Muscle of back (tissue), 11 donors: ENCODE results near the gene PKN2. TPM values are rescaled to one million over a fixed set of nuclear protein-coding genes. Genes with fewer than 3 reads are reported as not detected.
"Not testable (repeated sequence)": the region's sequence is repeated elsewhere in the genome, so short reads cannot be mapped to it uniquely, and the experiment has no call there.

Source experiments
- DNase-seq, 3 donors: peaks; one replicate each; pipeline versions ENCODE4 v3.0.0 to v3.0.0-alpha.2; 2013
- polyA plus RNA-seq, 10 donors: library from polyadenylated mRNA; unstranded; fragments of 120-200 nt; gene quantifications; one replicate each; pipeline ENCODE4 v1.2.1, GENCODE V29; 2013; ENCODE audit not compliant: insufficient read length in 10 of 10

The PKN2 gene
- polyA plus RNA-seq, 10 donors, result 22.5 to 48.0 (median 35.6) TPM

GRCh38 chr1:88670462-88670861 lies 13.6 kb upstream of the PKN2 start:
- no peak for DNase-seq

DNA sequence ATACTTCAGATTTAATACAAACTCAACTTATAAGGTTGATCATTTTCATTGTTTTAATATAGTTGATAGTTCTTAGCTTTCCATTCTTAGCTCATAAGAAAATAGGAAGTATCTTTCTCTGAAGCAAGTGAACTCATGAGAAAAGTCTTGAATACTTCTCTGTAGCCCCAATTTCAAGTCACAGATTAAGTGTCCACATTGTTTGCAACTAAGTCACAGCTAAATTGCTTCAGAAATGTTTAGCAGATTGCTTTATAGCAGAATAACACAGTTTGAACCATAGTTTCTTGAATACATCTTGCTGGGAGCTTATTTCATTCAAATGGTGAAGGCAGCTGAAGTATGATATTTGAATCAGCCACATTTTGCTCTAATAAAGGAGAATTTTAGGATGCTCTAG lies 10.6 kb upstream of the PKN2 start:
- no peak for DNase-seq

DNA sequence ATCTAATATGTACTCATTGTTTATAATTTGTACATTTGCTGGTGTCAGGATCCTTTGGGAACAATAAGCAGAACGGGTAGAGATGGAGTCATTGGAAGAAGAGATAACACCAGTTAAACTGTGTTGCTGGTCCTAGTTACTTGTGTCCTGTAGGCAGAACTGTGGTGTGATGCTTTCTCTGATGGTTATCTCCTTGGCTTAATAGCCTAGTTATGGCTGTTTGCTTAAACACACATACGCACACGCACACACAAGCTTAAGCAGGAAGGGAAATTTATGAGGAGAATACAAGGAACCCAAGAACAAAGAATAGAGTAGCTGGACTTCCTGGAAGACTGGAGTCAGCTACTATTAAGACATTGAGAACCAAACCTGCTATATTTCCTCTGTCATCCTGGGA lies 5.7 kb upstream of the PKN2 start:
- DNase-seq, result no peak

- no peak for DNase-seq
Observed at GRCh38 chr1:88680471-88680870, 3.6 kb upstream of the PKN2 start.

GRCh38 chr1:88680911-88681622 lies 3.0 kb upstream of the PKN2 start:
- no peak for DNase-seq

- peak; percentile 70 to 90 (median 71) for DNase-seq
Observed at GRCh38 chr1:88684482-88685258, 597 bp downstream of the PKN2 start.

DNA sequence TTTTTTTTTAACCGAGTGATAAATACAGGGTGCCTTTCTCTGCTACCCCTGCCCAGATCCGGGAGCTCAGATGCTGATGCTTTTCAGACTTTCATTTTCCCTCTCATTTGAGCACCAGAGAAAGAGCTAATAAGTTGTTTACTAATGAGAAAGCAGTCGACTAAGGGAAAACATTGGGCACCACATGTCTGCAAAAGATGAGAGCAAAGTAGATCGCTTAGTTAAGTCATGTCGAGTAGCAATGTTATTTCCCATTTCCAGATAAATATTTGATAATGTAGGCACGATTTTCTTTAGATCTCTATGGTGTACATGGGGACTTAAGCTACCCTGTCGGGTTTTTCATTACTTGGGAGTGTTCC lies 1.2 kb downstream of the PKN2 start:
- DNase-seq, result no peak

DNA sequence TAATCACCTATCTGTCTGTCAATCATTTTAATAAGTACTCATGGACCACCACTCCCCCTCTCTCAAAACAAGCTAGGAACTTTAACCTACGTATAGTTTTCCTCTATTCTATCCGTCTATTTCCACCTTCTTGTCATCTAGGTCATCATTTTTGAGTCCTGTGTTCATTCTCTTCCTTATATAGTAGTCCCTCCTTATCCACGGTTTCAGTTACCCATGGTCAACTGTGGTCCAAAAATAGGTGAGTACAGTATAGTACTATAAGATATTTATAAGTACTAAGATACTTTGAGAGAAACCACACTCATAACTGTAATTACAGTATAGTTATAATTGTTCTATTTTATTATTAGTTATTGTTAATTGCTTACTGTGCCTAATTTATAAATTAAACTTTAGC lies 7.5 kb downstream of the PKN2 start:
- no peak for DNase-seq

DNA sequence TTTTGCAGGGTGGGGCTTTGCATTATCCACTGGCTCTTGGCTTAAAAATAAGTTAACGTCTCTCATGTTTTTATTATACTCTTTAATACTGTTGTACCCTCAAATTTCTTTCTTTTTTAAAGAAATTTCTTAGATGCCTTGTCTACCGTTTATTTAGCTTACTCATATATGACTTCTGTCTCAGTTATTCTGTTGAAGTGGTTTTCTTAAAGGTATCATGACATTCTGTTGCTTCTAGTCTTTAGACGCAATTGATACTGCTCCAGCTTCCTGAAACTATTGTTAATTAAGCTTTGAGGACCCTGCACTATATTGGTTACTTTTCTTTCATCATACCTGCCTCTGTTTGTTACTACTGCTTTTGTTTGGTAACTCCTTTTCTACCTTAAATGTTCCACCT lies 11.7 kb downstream of the PKN2 start:
- no peak for DNase-seq

GRCh38 chr1:88697503-88697902 lies 13.4 kb downstream of the PKN2 start:
- DNase-seq, result no peak

DNA sequence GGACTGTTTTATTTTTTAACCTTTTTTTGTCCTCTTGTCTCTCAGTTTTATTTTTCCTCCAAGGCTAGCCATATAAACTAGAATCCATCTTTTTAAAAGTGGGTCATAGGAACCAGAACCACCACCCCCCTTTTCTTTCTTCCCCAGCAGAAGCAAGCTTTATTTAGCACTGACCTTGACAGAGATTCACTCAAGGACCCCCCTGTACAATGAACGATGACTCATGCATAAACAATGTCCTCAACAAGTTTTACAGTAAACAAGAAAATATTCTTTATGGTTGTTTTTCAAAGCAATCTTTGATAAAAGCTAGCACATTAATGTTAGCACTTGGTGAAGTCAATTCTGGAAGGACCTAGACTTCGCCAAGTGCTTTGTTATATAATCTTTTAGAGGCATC lies 14.1 kb downstream of the PKN2 start:
- no peak for DNase-seq

- DNase-seq, result no peak
Observed at GRCh38 chr1:88698764-88699163, 14.7 kb downstream of the PKN2 start.

DNA sequence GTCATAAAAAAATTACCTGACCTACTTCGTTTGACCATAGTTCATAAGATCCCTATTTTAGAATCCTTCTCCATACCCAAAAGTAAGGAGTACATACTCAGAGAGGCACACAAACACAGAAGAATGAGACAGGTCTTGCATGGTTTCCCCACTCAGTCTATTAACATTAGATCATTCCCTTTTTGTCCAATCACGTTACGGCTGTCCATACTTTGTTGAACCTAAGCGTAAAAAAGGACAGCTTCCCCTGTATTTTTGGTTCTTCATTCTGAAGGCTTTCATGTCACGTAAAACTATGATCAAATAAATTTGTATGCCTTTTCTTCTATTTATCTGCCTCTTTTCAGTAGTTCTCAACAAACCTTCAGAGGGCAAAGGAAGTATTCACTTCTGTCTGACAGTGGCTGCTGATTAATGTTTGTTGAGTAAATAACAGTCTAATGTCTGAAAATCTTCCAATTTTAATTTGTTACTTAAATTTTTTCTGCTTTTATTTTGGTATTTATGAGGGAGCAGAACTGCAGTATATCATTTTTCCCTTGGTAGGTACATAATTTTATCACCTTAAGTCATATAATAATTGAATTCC lies 16.4 kb downstream of the PKN2 start:
- DNase-seq, result no peak

DNA sequence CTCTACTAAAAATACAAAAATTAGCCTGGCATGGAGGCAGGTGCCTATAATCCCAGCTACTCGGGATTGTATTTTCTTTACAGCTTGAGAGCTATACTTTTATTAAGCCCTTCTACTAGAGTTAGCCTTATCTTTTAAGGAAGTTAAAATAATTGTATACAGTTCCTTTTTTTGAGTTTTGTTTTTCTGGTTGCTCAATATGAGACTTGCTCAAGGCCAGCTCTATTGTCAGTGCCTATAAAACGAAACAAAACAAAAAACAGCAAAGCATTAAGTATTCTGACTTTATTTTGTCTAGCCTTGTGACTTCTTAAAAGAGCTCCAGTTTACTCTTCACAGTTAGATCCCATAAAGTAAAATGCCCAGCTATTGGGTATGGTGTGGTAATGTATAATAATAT lies 17.2 kb downstream of the PKN2 start:
- peak in 1 of 3 donors; percentile 10 for DNase-seq

GRCh38 chr1:88701793-88702192 lies 17.7 kb downstream of the PKN2 start:
- DNase-seq, result not testable (repeated sequence)

DNA sequence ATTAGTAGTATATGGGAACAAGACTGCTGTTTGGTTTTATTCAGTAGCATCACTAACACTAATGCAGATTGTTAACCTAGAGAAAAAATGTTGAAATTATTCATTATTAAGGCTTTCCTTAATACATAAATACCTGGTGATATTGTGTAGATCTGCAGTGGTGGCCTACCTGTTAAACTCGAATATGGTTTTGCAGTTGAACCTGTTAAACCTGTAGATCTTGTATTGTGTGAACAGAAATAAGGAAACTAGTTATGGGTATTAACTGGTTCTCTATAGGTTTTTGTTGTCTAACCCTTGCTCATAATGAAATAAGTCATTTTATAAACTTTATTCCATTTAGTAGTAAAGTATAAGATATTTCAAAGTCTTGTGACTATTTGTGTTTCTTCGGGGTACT lies 23.9 kb downstream of the PKN2 start:
- no peak for DNase-seq

DNA sequence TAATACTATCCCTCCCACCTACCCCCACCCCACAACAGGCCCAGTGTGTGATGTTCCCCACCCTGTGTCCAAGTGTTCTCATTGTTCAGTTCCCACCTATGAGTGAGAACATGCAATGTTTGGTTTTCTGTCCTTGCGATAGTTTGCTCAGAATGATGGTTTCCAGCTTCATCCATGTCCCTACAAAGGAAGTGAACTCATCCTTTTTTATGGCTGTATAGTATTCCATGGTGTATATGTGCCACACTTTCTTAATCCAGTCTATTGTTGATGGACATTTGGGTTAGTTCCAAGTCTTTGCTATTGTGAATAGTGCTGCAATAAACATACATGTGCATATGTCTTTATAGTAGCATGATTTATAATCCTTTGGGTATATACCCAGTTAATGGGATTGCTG lies 28.8 kb downstream of the PKN2 start:
- not testable (repeated sequence) for DNase-seq

DNA sequence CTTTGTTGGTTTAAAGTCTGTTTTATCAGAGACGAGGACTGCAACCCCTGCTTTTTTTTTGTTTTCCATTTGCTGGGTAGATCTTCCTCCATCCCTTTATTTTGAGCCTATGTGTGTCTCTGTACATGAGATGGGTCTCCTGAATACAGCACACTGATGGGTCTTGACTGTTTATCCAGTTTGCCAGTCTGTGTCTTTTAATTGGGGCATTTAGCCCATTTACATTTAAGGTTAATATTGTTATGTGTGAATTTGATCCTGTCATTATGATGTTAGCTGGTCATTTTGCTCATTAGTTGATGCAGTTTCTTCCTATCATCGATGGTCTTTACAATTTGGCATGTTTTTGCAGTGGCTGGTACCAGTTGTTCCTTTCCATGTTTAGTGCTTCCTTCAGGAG lies 32.5 kb downstream of the PKN2 start:
- not testable (repeated sequence) for DNase-seq

DNA sequence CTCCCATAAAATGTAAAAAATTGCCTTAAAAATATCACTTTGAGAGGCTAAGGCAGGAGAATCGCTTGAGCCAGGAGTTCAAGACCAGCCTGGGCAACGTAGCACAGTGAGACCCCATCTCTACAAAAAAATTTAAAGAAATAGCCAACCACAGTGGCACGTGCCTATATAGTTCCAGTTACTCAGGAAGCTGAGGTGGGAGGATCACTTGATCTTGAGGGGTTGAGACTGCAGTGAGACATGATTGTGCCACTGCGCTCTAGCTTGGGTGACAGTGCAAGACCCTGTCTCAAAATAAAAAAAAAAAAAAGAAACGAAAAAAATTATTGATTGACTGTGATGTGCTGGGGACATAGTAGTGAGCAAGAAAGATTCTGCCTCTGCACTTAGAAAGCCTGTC lies 38.4 kb downstream of the PKN2 start:
- DNase-seq, result no peak

GRCh38 chr1:88726697-88727096 lies 42.6 kb downstream of the PKN2 start:
- DNase-seq, result no peak

DNA sequence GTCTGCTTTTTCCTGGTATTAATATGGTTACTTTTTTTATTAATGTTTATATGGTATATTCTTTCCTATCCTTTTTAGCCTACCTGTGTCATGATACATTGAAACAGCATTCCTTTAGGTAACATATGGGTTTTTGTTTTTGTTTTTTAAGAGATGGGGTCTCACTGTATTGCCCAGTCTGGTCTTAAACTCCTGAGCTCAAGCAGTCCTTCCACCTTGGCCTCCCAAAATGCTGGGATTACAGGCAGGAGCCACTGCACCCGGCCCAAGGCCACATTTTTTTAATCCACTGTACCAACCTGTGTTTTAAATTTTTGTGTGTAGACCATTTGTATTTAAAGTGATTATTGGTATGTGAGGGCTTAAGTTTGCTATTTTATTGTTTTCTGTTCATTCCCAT lies 43.1 kb downstream of the PKN2 start:
- no peak for DNase-seq

DNA sequence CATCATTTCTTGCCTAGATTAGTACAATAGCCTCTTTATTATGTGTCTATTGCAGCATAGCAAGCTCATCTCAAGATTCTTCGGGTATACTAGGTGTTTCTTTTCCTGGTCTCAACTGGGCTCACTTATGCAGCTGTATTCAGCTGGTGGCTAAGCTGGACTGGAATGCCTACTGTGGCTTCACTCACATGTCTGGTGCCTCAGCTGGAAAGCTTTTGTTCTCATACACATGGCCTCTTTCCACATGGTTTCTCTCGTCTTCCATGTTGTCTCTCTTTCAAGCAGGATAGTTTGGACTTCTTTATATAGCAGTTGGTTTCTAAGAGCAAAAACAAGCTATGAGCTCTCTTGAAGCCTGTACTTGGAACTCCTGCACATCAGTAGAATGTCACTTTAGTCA lies 45.2 kb downstream of the PKN2 start:
- no peak for DNase-seq

- no peak for DNase-seq
Observed at GRCh38 chr1:88730132-88730675, 46.1 kb downstream of the PKN2 start.
